NT2/D1 (cell line): ENCODE measurements around the gene MADCAM1.

Source experiments
- SUZ12 ChIP-seq: IDR thresholded peaks from 2 replicates; pipeline ENCODE4 v1.6.1; 2011; ENCODE audit not compliant: insufficient read length, insufficient read depth; ENCODE audit errors: extremely low read depth
- YY1 ChIP-seq: IDR thresholded peaks from 2 replicates; pipeline ENCODE4 v1.6.1; 2011; ENCODE audit not compliant: insufficient read length, insufficient read depth
- ZNF274 ChIP-seq: IDR thresholded peaks from 2 replicates; pipeline ENCODE4 v1.6.1; 2011; ENCODE audit warnings: mild to moderate bottlenecking, low read depth, low read length

DNA sequence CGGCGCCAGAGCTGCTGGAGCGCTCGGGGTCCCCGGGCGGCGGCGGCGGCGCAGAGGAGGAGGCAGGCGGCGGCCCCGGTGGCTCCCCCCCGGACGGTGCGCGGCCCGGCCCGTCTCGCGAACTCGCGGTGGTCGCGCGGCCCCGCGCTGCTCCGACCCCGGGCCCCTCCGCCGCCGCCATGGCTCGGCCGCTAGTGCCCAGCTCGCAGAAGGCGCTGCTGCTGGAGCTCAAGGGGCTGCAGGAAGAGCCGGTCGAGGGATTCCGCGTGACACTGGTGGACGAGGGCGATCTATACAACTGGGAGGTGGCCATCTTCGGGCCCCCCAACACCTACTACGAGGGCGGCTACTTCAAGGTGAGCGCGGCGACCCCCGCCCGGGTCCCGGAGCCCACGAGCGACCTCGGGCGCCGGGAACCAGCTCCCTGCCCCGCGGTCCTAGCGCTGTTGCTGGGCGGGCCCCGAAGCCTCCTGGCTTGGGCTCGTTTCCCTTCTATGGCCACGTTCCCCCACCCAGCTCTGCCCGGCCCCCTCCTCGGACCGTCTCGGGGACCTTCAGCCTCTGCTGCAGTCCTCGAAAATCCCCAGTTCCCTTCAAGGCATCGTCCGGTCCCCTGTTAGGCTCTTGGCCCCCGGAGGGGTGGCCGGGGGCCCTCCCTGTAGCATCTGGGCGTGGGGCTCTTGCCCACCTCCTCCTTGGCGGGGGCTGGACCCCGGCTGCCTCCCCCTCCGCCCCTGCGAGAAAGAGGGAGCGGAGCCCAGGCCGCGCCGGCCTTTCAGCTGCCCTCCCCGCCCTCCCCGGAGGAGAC lies 35.7 kb downstream of the MADCAM1 start, which contains the start of gene CDC34:
- TF ChIP-seq YY1 (no peak), SUZ12 (no peak), ZNF274 (no peak)
